ENCODE measurements around the gene ADGRA1.
"Not testable (repeated sequence)": the region's sequence is repeated elsewhere in the genome, so short reads cannot be mapped to it uniquely, and the experiment has no call there.

The ADGRA1 gene

GRCh38 chr10:133097961-133098360, 10.2 kb downstream of the ADGRA1 start:
- DNase-seq, result no peak

GRCh38 chr10:133098426-133099124, 10.9 kb downstream of the ADGRA1 start:
- no peak for DNase-seq

- DNase-seq, result no peak
Measured at GRCh38 chr10:133099571-133099970, 11.8 kb downstream of the ADGRA1 start.

- DNase-seq, result no peak
Measured at GRCh38 chr10:133100186-133100585, 12.5 kb downstream of the ADGRA1 start.

- no peak for DNase-seq
Measured at GRCh38 chr10:133100706-133101415, 13.1 kb downstream of the ADGRA1 start.

- DNase-seq, result no peak
Measured at GRCh38 chr10:133101416-133101810, 13.7 kb downstream of the ADGRA1 start.

GRCh38 chr10:133102415-133103095, 14.8 kb downstream of the ADGRA1 start:
- no peak for DNase-seq

- no peak for DNase-seq
Measured at GRCh38 chr10:133103311-133103910, 15.7 kb downstream of the ADGRA1 start.

- DNase-seq, result no peak
Measured at GRCh38 chr10:133104068-133104962, 16.6 kb downstream of the ADGRA1 start.

GRCh38 chr10:133104963-133105640, 17.4 kb downstream of the ADGRA1 start:
- DNase-seq, result no peak

GRCh38 chr10:133105686-133106390, 18.1 kb downstream of the ADGRA1 start:
- no peak for DNase-seq

- DNase-seq, result no peak
Measured at GRCh38 chr10:133106516-133106915, 18.8 kb downstream of the ADGRA1 start.

- DNase-seq, result no peak
Measured at GRCh38 chr10:133107442-133107841, 19.7 kb downstream of the ADGRA1 start.

GRCh38 chr10:133109711-133110110, 22.0 kb downstream of the ADGRA1 start:
- no peak for DNase-seq

- no peak for DNase-seq
Measured at GRCh38 chr10:133110133-133110532, 22.4 kb downstream of the ADGRA1 start.

GRCh38 chr10:133110609-133111275, 23.0 kb downstream of the ADGRA1 start:
- DNase-seq, result no peak

GRCh38 chr10:133111640-133112039, 23.9 kb downstream of the ADGRA1 start:
- not testable (repeated sequence) for DNase-seq

GRCh38 chr10:133113146-133113830, 25.6 kb downstream of the ADGRA1 start:
- DNase-seq, result no peak

- DNase-seq, result no peak
Measured at GRCh38 chr10:133113847-133114246, 26.1 kb downstream of the ADGRA1 start.

- DNase-seq, result no peak
Measured at GRCh38 chr10:133114251-133114650, 26.5 kb downstream of the ADGRA1 start.

Measured in T-helper 1 cell (primary cell).